ENCODE data around the gene C17orf107. TPM values are rescaled to one million over a fixed set of nuclear protein-coding genes. Genes with fewer than 3 reads are reported as not detected.

The C17orf107 gene
- total and polyA plus RNA-seq, 2 of the 13 experiments (the other 11 are each of a cell fraction or from before 2014, with no cell fraction given) = 0.20 to 0.59 TPM

- no peak for TF ChIP-seq TOE1 (CRISPR knock-in tag; IDR thresholded peaks at IDR 0.05)
- TF ChIP-seq ZNF121 (CRISPR knock-in tag; IDR thresholded peaks at IDR 0.05) = 0 out of 2 replicates have a peak, but pooled peaks have one; percentile 9
- TF ChIP-seq JUN (CRISPR knock-in tag; IDR thresholded peaks at IDR 0.05) = no peak
- TF ChIP-seq ATF1 (CRISPR knock-in tag; IDR thresholded peaks at IDR 0.05) = no peak
- no peak for TF ChIP-seq TBP (CRISPR knock-in tag; IDR thresholded peaks at IDR 0.05)
- TF ChIP-seq RARG (CRISPR knock-in tag; IDR thresholded peaks at IDR 0.05; ENCODE audit: low read depth) = no peak
- no peak for TF ChIP-seq PREB (CRISPR knock-in tag; IDR thresholded peaks at IDR 0.05)
- no peak for TF ChIP-seq IRF9 (CRISPR knock-in tag; IDR thresholded peaks at IDR 0.05; ENCODE audit: borderline replicate concordance)
- no peak for TF ChIP-seq CBX2 (IDR thresholded peaks at IDR 0.05; ENCODE audit: low read depth, low read length)
- no peak for TF ChIP-seq CBX2 (CRISPR knock-in tag; IDR thresholded peaks at IDR 0.05; ENCODE audit: low read depth)
- no peak for TF ChIP-seq WIZ (CRISPR knock-in tag; IDR thresholded peaks at IDR 0.05)
- TF ChIP-seq NAIF1 (CRISPR knock-in tag; IDR thresholded peaks at IDR 0.05; ENCODE audit: borderline replicate concordance) = no peak
- no peak for TF ChIP-seq ZSCAN25 (CRISPR knock-in tag; IDR thresholded peaks at IDR 0.05)
- TF ChIP-seq HOXA7 (CRISPR knock-in tag; IDR thresholded peaks at IDR 0.05) = no peak
- no peak for TF ChIP-seq SMYD3 (CRISPR knock-in tag; IDR thresholded peaks at IDR 0.05)
- TF ChIP-seq ZFP36L1 (CRISPR knock-in tag; IDR thresholded peaks at IDR 0.05) = no peak
- no peak for TF ChIP-seq ZKSCAN5 (CRISPR knock-in tag; IDR thresholded peaks at IDR 0.05)
- TF ChIP-seq NFYB (CRISPR knock-in tag; IDR thresholded peaks at IDR 0.05) = peak; percentile 71
- no peak for TF ChIP-seq ZNF678 (CRISPR knock-in tag; IDR thresholded peaks at IDR 0.05)
- TF ChIP-seq HOXA3 (CRISPR knock-in tag; IDR thresholded peaks at IDR 0.05) = peak; percentile 71
- no peak for TF ChIP-seq SMAD3 (CRISPR knock-in tag; IDR thresholded peaks at IDR 0.05)
- TF ChIP-seq ZNF672 (CRISPR knock-in tag; IDR thresholded peaks at IDR 0.05) = no peak
- TF ChIP-seq SIX1 (CRISPR knock-in tag; IDR thresholded peaks at IDR 0.05; ENCODE audit: borderline replicate concordance) = no peak
- no peak for TF ChIP-seq ZNF333 (CRISPR knock-in tag; IDR thresholded peaks at IDR 0.05; ENCODE audit: borderline replicate concordance)
- TF ChIP-seq ZBTB7B (CRISPR knock-in tag; IDR thresholded peaks at IDR 0.05) = no peak; the same call in 1 of the 2 replicates
- no peak for TF ChIP-seq PCBP2 (optimal IDR thresholded peaks at IDR 0.05; ENCODE audit: low read depth, low read length, poor library complexity, severe bottlenecking)
- no peak for TF ChIP-seq PAWR (CRISPR knock-in tag; IDR thresholded peaks at IDR 0.05; ENCODE audit: borderline replicate concordance)
- TF ChIP-seq ZNF558 (CRISPR knock-in tag; IDR thresholded peaks at IDR 0.05; ENCODE audit: borderline replicate concordance) = no peak
- TF ChIP-seq SMARCC2 (IDR thresholded peaks at IDR 0.05) = no peak
- TF ChIP-seq MAFK (conservative IDR thresholded peaks at IDR 0.05 in 1 of 2, IDR thresholded peaks at IDR 0.05 in 1 of 2; ENCODE audit: low read length in 2 of 2) = no peak
- TF ChIP-seq PHF20 (CRISPR knock-in tag; IDR thresholded peaks at IDR 0.05) = peak; percentile 69; the same call in 1 of the 2 replicates
- TF ChIP-seq ZSCAN30 (CRISPR knock-in tag; IDR thresholded peaks at IDR 0.05) = no peak
- TF ChIP-seq ZNF33B (CRISPR knock-in tag; IDR thresholded peaks at IDR 0.05) = no peak
Measured at GRCh38 chr17:4939796-4940554, 40.6 kb downstream of the C17orf107 start, which contains the start of the genes RNF167 and SLC25A11 (continued).

Data from HepG2 (cell line).